Spleen (tissue), 11 donors: ENCODE results near the gene USP7. TPM values are rescaled to one million over a fixed set of nuclear protein-coding genes. Genes with fewer than 3 reads are reported as not detected.

Experiments
- DNase-seq: peaks from one replicate; pipeline ENCODE4 v3.0.0-alpha.2; 2020
- H3K27ac ChIP-seq, 8 donors: fragments of 200-600 bp; sonication (generic) in 7 of 8; 1 replicate in 4 of 8; 2 replicates in 4 of 8; pipeline versions ENCODE4 v1.5.0 to v1.8.0; 2016 to 2021; ENCODE audit warnings: inconsistent platforms in 4 of 8, mild to moderate bottlenecking in 4 of 8, moderate library complexity in 1 of 8
- H3K27me3 ChIP-seq, 7 donors: fragments of 200-600 bp; sonication (generic) in 6 of 7; replicated peaks in 1 of 7; 1 replicate in 4 of 7; 2 replicates in 3 of 7; pipeline versions ENCODE4 v1.5.0 to v1.8.0; 2016 to 2021; ENCODE audit warnings: inconsistent platforms in 3 of 7, mild to moderate bottlenecking in 1 of 7
- H3K36me3 ChIP-seq, 6 donors: fragments of 200-600 bp; sonication (generic) in 5 of 6; 1 replicate in 4 of 6; 2 replicates in 2 of 6; pipeline versions ENCODE4 v1.5.0 to v1.8.0; 2016 to 2021; ENCODE audit warnings: inconsistent platforms in 2 of 6
- H3K4me1 ChIP-seq, 6 donors: fragments of 200-600 bp; sonication (generic) in 5 of 6; 1 replicate in 3 of 6; 2 replicates in 3 of 6; pipeline versions ENCODE4 v1.5.0 to v1.8.0; 2016 to 2021; ENCODE audit warnings: inconsistent platforms in 3 of 6
- H3K4me3 ChIP-seq, 8 donors: fragments of 200-600 bp; sonication (generic) in 7 of 8; 1 replicate in 4 of 8; 2 replicates in 4 of 8; pipeline versions ENCODE4 v1.5.0 to v1.8.0; 2016 to 2021; ENCODE audit warnings: inconsistent platforms in 4 of 8, mild to moderate bottlenecking in 4 of 8, moderate library complexity in 2 of 8
- H3K9me3 ChIP-seq, 8 donors: fragments of 200-600 bp; sonication (generic) in 7 of 8; 1 replicate in 4 of 8; 2 replicates in 4 of 8; pipeline versions ENCODE4 v1.5.0 to v1.8.0; 2016 to 2021; ENCODE audit warnings: inconsistent platforms in 4 of 8
- POLR2A ChIP-seq, 3 donors: fragments of 450-650 bp; IDR thresholded peaks; one replicate each; pipeline ENCODE4 v1.5.1; 2017; ENCODE audit warnings: antibody characterized with exemption in 3 of 3, mild to moderate bottlenecking in 1 of 3
- POLR2AphosphoS5 ChIP-seq, 3 donors: sonication (generic); formaldehyde crosslinking; IDR thresholded peaks; one replicate each; pipeline ENCODE4 v1.5.1; 2017; ENCODE audit warnings: antibody characterized with exemption in 3 of 3
- WGBS, 5 donors: extraction: QIAGEN DNeasy Blood & Tissue Kit in 3 of 5; methylation state at CpG; one replicate each; pipeline versions ENCODE4 v1.1.5 to v1.1.7; 2013 to 2018; 5-methylcytosine and 5-hydroxymethylcytosine counted together
- intact Hi-C: fragments of 100-400 bp; cut with DNase I; formaldehyde crosslinking; loops from one replicate; pipeline ENCODE4 v1.15.0; 2023; ENCODE audit warnings: low total_unique reads
- polyA plus RNA-seq, 3 donors: library from polyadenylated mRNA; stranded (reverse); fragments of 200-250 nt; gene quantifications; one replicate each; pipeline ENCODE4 v1.2.1, GENCODE V29; 2013
- total RNA-seq, 7 donors: library from RNA; depleted of rRNA in 3 of 7; stranded (reverse); fragments of >200 nt in 3 of 7; fragmentation: NEBNext Ultra II Directional in 4 of 7; extraction: Animal tissue kit (Norgen Biotek cat#: 25700) in 4 of 7; gene quantifications; one replicate each; pipeline versions ENCODE4 v1.1.0 to v1.2.1, GENCODE V29; 2016 to 2021
- TF ChIP-seq, protein P1 (sequence below), 11 experiments: fragments of 200-600 bp in 7 of 11; fragments of 450-650 bp in 4 of 11; sonication (generic) in 4 of 11; IDR thresholded peaks in 8 of 11; conservative IDR thresholded peaks in 3 of 11; 1 replicate in 7 of 11; 2 replicates in 4 of 11; pipeline versions ENCODE4 v1.4.0 to v1.8.0; 2016 to 2021; ENCODE audit warnings: antibody characterized with exemption in 11 of 11, inconsistent platforms in 4 of 11, mild to moderate bottlenecking in 1 of 11
- donor health status: healthy with polysubstance abuse.
- donor health status: DM: no; HTN: no; CAD: no; lungs with moderate emphysema.
- donor health status: DM: no; HTN: no; CAD: no.
- donor health status: Bipolar disorder and iron deficiency.
- donor health status: healthy.
- donor health status: DM: no; HTN: no; CAD: no.
- donor health status: DM: yes; HTN: yes; CAD: no.

The USP7 gene
- total and polyA plus RNA-seq, 10 donors, result 26.1 to 145 (median 126) TPM

DNA sequence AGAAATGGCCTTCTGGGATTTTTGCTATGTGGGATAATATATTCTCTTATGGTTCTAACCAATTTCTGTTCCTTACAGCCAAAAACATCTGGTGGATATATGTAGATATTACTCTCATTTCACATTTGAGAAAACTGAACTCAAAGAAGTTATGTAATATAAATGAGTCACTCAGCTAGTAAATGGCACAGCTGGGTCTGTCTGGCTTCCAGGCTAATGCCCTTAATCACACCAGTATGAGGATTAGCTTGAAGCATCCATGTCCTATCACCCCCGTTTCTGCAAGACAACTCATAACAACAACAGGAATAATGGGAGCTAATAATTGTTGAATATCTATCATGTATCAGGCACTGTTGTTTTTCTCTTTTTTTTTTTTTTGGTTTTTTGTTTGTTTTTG, 34.4 kb upstream of the USP7 start:
- Histone ChIP-seq H3K4me3 (no peak overlapping the region), H3K27ac (no peak overlapping the region), H3K27me3 (no peaks in the 10 kb centered on the region), H3K36me3 (no peaks in the 10 kb centered on the region), H3K9me3 (no peaks in the 10 kb centered on the region), H3K4me1 (no peaks in the 10 kb centered on the region)
- WGBS, 5 donors, result 68 to 83% (median 78%) methylated on average over 1 of the region's 1 CpG
- TF ChIP-seq POLR2AphosphoS5 (IDR thresholded peaks at IDR 0.05), result no peak
- TF ChIP-seq POLR2A (IDR thresholded peaks at IDR 0.05), result no peak
- intact Hi-C loops, result no loop called here
- no peak for DNase-seq

DNA sequence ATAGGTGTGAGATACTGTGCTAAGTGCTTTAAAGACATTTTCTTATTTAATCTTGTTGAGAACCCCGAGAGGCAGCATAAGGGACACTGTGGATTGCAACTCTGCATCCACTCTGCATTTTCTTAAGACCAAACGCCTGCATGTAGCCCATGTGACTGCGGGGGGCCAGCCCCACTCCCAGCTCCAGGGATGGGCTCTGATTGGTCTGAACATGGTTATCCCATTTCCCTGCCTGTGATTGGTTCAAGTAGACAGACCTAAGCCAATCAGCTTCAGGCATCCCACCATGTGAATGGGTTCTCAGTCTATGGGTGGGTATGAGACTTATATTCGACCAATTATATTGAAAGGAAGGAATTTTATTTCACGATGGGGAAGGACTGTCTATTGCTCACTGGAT, 33.2 kb upstream of the USP7 start:
- no peak for DNase-seq
- intact Hi-C loops, result no loop called here
- Histone ChIP-seq H3K4me3 (no peak overlapping the region), H3K36me3 (no peaks in the 10 kb centered on the region), H3K9me3 (no peaks in the 10 kb centered on the region), H3K4me1 (no peaks in the 10 kb centered on the region), H3K27ac (no peak overlapping the region), H3K27me3 (no peaks in the 10 kb centered on the region)
- TF ChIP-seq POLR2AphosphoS5 (IDR thresholded peaks at IDR 0.05), result no peak
- TF ChIP-seq, protein P1, sequence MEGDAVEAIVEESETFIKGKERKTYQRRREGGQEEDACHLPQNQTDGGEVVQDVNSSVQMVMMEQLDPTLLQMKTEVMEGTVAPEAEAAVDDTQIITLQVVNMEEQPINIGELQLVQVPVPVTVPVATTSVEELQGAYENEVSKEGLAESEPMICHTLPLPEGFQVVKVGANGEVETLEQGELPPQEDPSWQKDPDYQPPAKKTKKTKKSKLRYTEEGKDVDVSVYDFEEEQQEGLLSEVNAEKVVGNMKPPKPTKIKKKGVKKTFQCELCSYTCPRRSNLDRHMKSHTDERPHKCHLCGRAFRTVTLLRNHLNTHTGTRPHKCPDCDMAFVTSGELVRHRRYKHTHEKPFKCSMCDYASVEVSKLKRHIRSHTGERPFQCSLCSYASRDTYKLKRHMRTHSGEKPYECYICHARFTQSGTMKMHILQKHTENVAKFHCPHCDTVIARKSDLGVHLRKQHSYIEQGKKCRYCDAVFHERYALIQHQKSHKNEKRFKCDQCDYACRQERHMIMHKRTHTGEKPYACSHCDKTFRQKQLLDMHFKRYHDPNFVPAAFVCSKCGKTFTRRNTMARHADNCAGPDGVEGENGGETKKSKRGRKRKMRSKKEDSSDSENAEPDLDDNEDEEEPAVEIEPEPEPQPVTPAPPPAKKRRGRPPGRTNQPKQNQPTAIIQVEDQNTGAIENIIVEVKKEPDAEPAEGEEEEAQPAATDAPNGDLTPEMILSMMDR (IDR thresholded peaks at IDR 0.05 in 8 of 11, conservative IDR thresholded peaks at IDR 0.05 in 3 of 11), result no peak
- TF ChIP-seq POLR2A (IDR thresholded peaks at IDR 0.05), result no peak
- WGBS, 5 donors, result 74 to 89% (median 78%) methylated on average over 5 of the region's 5 CpGs

DNA sequence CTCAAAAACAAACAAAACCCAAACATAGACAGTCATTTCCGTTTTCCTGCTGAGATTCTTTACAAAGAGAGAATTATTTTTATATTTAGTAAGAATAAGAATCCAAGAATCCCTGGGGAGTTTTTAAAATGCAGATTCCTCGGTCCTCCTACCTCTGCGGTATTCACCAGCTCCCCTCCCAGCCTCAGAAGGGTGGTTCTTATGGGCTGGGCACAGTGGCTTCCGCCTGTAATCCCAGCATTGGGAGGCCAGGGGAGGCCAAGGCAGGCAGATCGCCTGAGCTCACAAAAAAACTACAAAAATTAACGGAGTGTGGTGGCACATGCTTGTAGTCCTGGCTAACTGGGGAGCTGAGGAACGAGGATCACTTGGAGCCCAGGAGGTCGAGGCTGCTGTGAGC, 26.7 kb upstream of the USP7 start:
- Histone ChIP-seq H3K27ac (no peak overlapping the region), H3K36me3 (no peaks in the 10 kb centered on the region), H3K4me1 (peaks cover 0 to 4% (median 0%) of the 10 kb centered on the region in 6 donors), H3K4me3 (no peak overlapping the region), H3K9me3 (no peaks in the 10 kb centered on the region), H3K27me3 (peaks cover 0 to 6% (median 0%) of the 10 kb centered on the region in 7 donors)
- TF ChIP-seq POLR2A (IDR thresholded peaks at IDR 0.05) (no peak), POLR2AphosphoS5 (IDR thresholded peaks at IDR 0.05) (no peak)
- TF ChIP-seq, protein P1 (IDR thresholded peaks at IDR 0.05 in 8 of 11, conservative IDR thresholded peaks at IDR 0.05 in 3 of 11), result no peak
- 70 to 85% (median 77%) methylated on average over 8 of the region's 8 CpGs for WGBS, 5 donors
- intact Hi-C loops, result no loop called here
- DNase-seq, result no peak

DNA sequence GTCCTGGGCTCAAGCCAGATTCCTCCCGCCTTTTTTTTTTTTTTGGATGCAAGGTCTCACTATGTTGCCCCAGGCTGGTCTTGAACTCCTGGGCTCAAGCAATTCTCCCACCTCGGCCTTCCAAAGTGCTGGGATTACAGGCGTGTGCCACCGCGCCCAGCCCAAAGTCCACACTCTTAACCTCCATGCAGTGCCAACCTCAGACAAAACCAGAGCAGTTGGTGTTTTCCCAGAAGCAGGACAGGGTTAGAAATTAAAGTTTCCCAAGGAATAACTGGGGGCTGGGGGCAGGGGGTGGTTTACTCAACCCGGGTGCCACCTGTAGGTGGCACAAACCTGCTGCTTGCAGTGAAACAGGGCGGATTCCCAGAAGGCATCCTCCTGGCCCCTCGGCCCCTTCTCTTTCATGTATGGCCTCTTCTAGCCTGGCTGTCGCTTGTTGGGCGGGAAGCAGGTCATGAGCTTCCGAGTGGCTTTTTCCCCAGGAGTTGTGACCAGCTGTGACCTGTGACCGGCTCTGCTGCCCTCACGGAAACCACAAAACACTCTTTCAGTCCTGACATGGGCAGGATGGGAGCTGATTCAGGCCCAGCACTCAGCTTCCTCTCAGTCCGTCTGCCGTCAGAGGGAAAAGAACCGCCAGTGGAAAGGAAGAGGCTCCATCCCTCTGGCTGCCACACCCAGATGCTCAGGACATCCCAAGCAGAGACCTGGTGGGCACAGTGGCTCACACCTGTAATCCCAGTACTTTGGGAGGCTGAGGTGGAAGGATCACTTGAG, 25.6 kb upstream of the USP7 start:
- peaks cover 0 to 4% (median 0%) of the 10 kb centered on the region in 6 donors for H3K4me1 ChIP-seq
- 54 to 63% (median 58%) methylated on average over 16 of the region's 16 CpGs for WGBS, 5 donors
- H3K36me3 ChIP-seq, result no peaks in the 10 kb centered on the region
- H3K27ac ChIP-seq, result no peak overlapping the region
- H3K4me3 ChIP-seq, result no peak overlapping the region
- intact Hi-C loops, result no loop called here
- H3K27me3 ChIP-seq, result peaks cover 0 to 6% (median 0%) of the 10 kb centered on the region in 7 donors
- TF ChIP-seq, protein P1 (IDR thresholded peaks at IDR 0.05 in 8 of 11, conservative IDR thresholded peaks at IDR 0.05 in 3 of 11), result no peak
- TF ChIP-seq POLR2A (IDR thresholded peaks at IDR 0.05) (no peak), POLR2AphosphoS5 (IDR thresholded peaks at IDR 0.05) (no peak)
- DNase-seq, result no peak
- H3K9me3 ChIP-seq, result no peaks in the 10 kb centered on the region
